DMS53 treated with DMSO at 0.1 percent for 48 hours (cell line): ENCODE measurements around the gene PEX7.
"Not testable (repeated sequence)": the region's sequence is repeated elsewhere in the genome, so short reads cannot be mapped to it uniquely, and the experiment has no call there.

Experiments
- DNase-seq: peaks from one replicate; lab custom pipeline; 2025; ENCODE audit not compliant: unreplicated experiment; lab: John Stamatoyannopoulos, UW

Gene PEX7, protein sequence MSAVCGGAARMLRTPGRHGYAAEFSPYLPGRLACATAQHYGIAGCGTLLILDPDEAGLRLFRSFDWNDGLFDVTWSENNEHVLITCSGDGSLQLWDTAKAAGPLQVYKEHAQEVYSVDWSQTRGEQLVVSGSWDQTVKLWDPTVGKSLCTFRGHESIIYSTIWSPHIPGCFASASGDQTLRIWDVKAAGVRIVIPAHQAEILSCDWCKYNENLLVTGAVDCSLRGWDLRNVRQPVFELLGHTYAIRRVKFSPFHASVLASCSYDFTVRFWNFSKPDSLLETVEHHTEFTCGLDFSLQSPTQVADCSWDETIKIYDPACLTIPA

DNA sequence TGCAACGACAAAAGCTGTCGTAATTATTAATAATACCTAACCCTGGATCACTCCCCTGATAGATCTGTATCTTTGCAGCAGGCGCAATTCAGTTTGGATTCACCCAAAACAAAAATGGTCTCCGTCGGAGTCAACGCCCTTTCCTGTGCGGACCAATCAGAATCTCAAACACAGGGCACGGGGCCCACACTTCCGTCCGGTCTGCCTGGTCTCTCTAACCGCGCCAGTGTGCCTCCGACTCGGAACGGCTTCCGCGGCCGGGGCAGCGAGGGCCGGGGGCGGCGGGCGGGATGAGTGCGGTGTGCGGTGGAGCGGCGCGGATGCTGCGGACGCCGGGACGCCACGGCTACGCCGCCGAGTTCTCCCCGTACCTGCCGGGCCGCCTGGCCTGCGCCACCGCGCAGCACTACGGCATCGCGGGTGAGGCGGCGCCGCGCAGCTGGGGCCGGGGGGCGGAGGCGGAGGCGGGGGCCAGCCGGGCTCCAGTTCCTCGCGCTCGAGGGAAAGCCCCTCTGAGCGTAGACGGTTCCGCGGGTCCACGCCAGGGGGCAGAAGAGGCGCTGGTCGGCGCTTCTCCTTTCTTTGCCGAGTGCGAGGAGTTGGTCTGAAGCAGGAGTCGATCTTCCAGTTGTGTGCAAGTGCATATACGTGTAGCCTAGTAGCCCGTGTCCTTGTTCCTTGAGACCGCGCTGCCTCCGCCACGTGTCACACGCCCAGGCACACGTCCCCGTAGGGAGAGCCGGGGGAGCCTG is at the start of gene PEX7:
PEX7 (plus strand) TSS at position 217 of the 752 bp plus-strand sequence; CDS start at position 291, 74 bp downstream.
- peak; percentile 76 for DNase-seq

DNA sequence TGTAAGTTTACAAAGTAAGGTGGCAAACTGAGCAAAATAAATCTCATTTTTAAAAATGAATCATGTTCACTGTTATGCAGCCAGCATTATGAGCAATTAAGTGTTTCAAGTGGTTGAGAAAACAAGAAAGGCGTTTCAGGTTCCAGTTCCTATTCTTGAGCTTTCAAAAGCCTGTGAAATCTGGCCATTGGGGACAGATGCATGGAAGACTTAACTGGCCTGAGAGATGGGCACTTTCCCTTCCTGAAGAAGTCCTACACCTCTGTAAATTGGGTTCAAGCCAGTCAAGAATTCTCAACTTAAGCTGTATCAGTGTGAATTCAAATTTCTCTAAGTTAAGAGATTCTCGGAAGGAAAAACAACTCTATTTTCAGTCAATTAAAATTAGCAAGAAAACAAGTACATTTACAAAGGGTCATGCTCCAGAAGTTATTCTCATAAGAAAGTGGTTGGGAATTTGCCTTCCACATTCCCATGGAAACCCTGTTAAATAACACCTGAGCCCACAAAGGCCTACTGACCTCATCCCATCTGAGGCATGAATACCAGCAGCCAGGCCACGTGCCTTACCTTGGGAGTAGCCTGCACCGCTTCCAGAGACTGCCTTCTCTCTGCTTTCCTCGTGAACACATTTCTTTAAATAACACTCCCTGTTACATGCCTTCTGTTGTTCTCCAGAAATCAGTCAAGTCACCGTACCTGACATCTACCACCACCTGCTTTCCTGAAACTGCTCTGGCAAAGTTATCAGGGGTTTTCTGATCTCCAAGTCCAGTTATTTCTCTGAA is 49.5 kb upstream of the PEX7 start:
- DNase-seq: peak; percentile 65

DNA sequence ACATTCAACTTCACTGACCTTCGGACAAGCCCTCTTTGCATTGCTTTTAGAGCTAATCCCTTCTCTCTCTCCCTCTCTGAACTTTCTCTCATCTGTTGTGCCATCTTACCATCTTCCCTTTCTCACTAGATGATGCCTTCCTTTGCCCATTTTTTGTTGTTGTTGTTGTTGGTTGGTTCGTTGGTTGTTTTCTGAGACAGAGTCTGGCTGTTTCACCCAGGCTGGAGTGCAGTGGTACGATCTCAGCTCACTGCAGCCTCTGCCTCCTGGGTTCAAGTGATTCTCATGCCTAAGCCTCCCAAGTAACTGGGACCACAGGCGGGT is 49.0 kb upstream of the PEX7 start:
- DNase-seq: no peak

DNA sequence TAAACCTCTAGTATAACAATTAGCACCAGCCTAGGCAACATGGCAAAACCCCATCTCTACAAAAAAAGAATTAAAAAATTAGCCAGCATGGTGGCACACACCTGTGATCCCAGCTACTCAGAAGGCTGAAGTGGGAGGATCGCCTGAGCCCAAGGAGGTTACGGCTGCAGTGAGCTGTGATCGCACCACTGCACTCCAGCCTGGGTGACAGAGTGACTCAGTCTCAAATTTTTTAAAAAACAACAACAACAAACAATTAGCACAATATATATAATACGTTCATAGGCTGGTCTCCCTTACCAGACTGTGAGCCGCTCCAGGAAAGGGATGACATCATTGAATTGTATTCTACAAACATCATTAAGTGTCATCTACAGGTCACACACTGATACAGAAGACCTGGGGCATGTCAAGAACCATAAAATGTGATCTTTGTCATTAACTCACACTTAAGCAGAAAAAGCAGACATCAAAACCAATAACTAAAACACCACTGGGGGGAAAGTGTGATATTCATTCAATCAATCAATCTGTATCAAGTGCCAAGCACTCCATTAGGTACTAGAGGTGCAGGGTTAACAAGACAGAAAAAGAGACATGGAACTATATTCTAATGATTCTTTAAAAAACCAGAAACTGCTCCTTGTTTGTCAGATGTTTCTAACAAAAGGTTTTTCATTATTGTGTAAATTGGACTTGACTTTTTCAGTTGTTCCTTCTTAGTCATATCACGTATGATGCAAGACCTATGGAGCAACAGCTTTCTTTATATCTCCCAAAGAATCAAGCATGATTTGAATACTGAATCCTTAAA is 48.0 kb upstream of the PEX7 start:
- DNase-seq: peak; percentile 39

DNA sequence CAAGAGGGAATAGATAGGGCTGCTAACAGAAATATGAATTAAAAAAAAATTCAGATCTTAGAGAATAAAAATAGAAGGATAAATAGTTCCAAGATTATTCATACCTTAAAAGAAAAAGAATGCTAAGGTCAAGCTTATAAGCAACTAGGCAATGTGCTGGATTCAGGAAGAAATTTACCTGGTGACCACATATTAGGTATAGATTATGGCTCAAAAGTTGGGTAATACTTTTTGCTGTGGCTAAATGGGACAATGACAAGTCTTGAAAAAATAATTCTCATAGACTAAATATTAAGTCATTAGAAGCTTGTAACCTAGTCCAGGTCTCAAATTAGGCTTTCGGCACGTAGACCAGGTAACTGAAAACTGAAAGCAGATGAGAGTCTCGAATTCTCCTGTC is 47.3 kb upstream of the PEX7 start:
- DNase-seq: no peak

DNA sequence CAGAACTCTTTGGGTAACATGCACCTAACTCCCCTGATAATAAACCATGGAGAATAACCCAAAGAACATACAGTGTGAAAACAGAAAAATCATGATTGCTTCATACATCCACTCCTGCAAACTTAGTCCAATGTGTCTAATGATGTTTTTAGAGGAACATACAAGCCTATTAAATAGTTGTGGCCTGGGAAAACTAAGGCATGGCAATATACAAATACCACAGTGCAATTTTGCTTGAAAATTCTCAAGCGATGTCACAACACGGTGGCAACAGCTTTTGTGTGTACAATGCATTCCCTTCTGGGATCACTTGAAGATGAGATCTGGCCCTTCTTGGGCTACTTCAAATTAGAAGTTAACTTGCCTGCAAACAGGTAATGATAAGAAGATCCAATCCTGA is 46.8 kb upstream of the PEX7 start:
- DNase-seq: no peak

DNA sequence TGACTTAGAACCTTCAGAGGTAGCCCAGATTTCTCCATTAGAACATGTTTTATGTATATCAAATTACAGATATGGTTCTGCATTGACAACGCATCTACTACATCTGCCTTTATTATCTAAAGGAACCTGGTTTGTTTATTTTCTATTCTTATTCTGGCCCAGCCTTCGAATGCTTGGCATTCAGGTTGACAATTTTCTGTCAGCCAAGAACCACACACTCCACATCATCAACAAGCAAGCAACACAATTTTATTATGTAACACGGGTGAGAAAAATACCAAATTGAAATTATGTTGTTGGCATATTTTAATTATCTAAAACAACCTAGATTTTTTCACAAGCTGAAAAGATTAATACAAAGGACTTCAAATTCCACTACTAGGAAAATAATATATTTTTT is 44.7 kb upstream of the PEX7 start:
- no peak for DNase-seq

DNA sequence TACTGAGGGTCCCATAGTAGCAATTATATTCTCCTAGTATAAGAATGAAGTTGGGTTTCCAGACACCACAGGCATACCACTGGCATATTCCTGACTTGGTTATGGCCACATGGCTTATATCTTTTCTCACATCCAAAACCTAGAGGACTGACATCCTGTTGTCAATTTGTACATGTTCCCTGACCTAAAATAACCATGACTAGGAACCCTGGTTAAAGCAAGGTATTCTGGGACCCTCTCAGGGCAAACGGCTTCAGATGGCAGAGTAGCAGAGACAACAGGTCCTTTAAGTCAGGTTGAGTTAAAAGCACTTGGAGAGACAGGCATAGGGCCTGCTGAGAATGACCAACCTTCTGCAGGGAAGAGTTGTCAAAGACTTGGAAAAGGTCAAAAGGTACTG is 42.7 kb upstream of the PEX7 start:
- DNase-seq: no peak

DNA sequence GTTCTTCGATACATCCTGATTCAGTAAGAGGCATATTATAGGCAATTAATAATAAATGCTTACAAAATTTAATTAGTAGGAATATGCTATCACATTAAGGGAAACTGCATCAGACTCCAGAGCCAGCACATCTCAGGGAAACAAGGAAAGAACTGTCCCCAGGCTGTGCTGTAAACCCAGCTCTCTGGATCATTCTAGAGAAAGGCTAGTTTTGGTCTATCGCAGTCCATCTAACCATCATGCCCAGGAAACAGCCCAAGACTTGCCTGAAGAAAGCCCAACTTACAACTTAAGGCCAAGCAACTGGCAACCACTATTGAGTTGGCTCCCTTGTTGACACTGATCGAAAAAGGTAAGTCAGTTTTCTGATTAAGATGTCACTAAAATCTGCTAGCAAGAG is 41.4 kb upstream of the PEX7 start:
- DNase-seq: no peak

DNA sequence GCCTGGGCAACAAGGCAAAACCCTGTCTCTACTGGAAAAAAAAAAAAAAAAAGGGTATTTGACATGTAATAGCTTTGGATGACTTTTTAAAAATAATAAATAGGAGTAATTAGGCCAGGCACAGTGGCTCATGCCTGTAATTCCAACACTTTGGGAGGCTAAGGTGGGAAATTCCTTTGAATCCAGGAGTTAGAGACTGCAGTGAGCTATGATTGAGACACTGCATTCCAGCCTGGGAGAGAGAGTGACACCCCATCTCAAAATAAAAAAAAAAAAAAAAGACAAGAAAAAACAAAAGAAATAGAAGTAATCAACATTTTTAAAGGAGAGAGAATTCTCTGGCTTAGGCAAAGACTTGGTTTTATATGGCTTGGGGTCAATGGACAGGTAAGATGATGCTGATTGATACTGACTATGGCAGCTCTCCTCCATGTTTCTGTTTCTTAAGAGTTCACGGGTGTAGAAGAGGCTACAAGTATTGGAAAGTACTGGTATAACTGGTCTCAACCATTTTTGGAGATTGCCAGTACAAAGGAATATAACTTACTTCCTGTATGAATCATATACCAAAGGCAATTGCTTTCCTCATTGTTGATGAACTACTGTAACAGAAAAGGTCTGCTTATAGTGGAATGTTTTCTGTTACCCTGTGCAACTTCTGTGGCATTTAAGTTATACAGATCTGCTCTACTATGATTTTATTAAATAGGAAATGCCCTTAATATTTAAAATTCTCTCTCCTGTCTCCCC is 40.2 kb upstream of the PEX7 start:
- DNase-seq: peak; percentile 46

DNA sequence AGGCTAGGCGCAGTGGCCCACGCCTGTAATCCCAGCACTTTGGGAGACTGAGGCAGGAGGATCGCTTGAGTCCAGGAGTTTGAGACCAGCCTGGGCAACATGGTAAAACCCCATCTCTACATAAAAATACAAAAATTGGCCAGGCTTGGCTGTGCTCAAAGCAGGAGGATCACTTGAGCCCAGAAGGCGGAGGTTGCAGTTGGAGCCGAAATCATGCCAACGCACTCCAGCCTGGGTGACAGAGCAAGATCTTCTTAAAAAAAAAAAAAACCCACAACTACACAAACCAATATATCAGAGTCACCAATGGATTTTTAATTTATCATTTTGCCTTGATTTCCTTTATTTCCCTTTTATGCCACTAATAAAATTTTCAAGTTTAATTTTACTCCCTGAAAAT is 39.4 kb upstream of the PEX7 start:
- DNase-seq: no peak

DNA sequence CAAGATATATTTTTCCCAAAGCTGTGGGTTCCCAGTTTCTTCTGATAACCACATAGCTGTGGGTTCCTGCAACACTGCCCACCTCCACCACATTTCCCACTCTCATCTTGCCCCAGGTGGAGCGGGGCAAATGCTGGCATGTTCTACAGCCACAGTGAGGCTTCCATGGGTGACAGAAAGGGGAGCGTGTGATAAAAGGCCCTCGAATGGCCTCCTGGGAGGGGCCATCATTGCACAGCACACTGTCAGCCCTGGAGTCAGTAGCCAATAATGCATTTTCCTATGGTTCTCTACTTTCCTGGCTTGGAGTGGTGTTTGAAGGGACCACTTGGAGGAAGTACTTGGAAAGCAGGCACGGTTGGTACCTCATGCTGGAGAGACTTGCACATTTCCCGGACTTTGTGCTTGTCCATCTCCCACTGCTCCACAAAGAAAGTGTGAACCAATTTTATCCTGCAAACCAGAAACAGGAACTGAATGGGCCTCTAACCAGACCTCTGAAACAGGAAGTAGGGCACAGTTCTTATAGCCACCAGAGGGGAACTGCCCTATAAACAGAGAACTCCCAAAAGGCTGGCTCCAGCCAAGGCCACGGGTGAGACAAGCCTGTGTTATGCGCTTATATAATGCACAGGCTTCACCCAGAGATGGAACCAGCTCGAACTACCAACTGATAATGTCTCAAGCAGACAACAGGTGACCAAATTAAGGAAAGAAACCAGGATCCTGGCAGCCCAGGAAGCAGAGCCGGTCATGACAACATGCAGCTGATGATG is 38.7 kb upstream of the PEX7 start:
- no peak for DNase-seq

DNA sequence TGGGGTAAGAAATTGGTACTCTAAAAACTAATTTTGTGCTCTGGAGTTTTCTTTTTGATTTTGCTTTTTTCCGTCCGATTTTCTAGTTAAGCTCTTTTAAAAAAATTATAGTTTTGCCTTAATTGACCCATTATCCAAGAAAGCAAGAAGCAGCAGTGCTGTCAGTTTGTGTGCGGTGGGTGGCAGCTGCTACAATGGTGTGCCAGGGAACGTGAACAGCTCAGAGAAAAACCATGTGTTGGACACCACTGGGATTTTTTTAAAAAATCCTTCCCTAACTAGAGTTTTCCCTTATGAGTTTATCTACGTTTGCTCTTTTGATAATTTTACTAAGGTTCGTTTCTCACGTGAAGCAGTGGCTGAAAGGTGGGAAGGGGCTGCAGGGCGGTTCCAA is 38.1 kb upstream of the PEX7 start:
- no peak for DNase-seq

DNA sequence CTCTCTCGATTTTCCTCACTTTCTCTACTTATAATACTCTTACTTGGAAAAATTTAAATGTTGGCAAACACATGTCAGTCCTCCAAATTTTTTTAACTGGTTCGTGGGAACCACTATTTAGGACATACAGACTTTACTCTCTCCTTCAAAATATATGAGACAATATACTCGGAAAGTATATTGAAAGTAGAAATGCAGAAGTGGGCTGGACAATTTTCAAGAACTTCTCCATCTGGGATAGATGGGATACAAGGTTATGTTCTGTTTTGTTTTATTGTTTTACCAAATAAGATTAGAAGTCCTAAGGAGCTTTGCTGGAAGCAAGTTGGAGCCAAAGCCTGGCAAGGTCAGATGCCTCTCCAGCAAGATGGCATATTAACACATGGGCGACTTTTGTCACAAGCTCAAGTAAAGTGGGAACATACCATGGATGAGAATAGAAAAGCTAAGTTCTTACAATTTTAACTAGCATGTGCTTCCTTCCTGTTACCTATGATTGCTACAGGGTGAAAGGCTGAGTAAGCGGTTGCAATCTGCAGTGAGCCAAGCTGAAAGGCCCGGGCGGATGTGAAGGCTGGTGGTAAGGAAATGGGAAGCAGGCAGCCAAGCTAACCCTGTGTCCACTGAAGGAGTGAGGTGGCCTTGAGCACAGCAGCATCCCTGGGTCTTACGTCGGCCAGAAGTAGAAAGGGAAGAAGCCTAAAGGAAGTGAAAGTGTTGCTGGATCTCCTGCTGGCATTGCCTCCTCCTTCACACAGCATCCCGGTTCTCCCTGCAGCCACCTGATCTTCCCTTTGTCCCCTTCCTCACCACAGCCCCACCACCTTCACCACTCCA is 37.3 kb upstream of the PEX7 start:
- no peak for DNase-seq

DNA sequence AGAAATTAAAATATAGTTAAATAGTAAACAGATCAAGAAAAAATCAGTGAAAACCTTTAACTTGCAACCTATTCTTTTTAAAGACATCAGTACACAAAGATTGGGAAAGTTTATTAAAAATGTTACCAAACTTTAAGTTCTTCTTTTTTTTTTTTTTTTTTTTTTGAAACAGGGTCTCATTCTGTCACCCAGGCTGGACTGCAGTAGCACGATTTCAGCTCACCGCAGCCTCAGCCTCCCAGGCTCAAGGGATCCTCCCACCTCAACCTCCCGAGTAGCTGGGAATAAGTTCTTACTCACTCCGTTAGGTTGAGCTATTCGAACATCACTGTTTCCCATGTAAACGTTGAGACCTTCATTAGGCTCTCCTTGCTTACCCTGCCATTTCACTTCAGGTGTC is 35.7 kb upstream of the PEX7 start:
- DNase-seq: no peak

DNA sequence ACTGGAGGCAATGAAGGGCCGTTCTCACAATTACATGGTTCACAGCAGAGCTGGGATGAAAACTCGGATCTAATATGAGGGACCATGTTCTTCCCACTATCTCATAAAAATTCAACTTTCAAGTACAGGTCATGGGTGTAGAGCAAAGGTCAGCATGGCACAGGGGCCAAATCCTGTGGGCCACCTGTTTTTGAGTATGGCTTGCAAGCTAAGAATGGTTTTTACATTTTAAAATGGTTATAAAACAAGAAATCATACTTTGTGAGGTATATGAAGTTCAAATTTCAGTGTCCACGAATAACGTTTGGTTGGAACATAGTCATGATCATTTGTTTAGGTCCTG is 34.7 kb upstream of the PEX7 start:
- DNase-seq: no peak

DNA sequence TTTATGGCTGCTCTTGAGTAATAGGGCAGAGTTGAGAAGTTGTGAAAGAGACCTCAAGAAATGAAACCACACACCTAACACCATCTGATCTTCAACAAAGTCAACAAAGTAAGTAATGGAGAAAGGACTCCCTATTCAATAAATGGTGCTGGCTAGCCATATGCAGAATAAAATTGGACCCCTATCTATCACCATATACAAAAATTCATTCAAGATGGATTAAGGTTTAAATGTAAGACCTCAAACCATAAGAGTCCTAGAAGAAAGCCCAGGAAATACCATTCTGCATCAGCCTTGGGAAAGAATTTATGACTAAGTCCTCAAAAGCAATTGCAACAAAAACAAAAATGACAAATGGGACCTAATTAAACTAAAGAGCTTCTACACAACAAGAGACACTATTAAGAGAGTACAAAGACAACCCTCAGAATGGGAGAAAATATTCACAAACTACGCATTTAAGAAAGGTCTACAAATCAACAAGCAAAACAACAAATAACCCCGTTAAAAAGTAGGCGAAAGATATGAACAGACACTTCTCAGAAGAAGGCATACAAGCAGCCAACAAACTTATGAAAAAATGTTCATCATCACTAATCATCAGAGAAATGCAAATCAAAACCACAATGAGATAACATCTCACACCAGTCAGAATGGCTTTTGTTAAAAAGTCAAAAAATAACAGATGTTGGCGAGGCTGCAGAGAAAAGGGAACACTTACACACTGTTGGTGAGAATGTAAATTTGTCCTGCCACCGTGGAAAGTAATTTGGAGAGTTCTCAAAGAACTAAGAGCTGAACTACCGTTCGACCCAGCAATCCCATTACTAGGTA is 34.1 kb upstream of the PEX7 start:
- DNase-seq: no peak

DNA sequence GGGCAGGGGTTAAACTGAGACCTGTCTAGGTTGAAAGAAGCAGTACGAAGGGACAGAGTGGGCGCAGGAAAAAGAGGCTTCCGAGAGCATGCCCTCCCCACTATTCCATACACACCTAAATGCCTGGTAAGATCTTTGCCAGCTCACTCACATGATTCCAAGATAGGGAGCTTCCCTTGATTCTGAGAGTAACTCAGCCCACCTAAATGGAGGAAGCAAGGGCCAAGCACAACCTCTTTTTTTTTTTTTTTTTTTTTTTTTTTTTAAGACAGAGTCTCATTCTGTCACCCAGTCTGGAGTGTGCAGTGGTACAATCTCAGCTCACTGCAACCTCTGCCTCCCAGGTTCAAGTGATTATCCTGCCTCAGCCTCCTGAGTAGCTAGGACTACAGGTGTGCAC is 33.0 kb upstream of the PEX7 start:
- not testable (repeated sequence) for DNase-seq
